ENCODE measurements around the gene REG3G. TPM values are rescaled to one million over a fixed set of nuclear protein-coding genes. Genes with fewer than 3 reads are reported as not detected.

The REG3G gene
- total and polyA plus RNA-seq, 2 of the 13 experiments (the other 11 are each of a cell fraction or from before 2014, with no cell fraction given): not detected

- ATAC-seq: no peak
- no peak overlapping the region for H2AFZ ChIP-seq (ENCODE audit: low read length)
- 6% methylated on average over 4 of the region's 4 CpGs for WGBS (ENCODE audit: low lambda C conversion rate)
- no TSS peak for BruUV-seq (replicated peaks)
- H4K20me1 ChIP-seq (ENCODE audit: insufficient read depth, low read length): no peaks in the 10 kb centered on the region; the same call in 1 of the 2 replicates
- TF ChIP-seq HINFP (CRISPR knock-in tag; IDR thresholded peaks at IDR 0.05; ENCODE audit: low read depth) (no peak), ZNF34 (CRISPR knock-in tag; IDR thresholded peaks at IDR 0.05; ENCODE audit: borderline replicate concordance) (no peak), ZNF276 (CRISPR knock-in tag; IDR thresholded peaks at IDR 0.05; ENCODE audit: low read depth) (no peak), DZIP1 (CRISPR knock-in tag; IDR thresholded peaks at IDR 0.05) (no peak), RFXAP (CRISPR knock-in tag; IDR thresholded peaks at IDR 0.05; ENCODE audit: borderline replicate concordance) (no peak), PHF21A (CRISPR knock-in tag; IDR thresholded peaks at IDR 0.05) (no peak)
- in situ Hi-C loops (cut with HindIII; ENCODE audit: extremely low pct_ligation_motif_present, low pct_unique_long_range_greater_than_20kb) (loop anchor here (5.0 to 25.0 kb wide), 2 partner anchors 305 to 615 kb away; no protein-coding TSS in a partner anchor), intact Hi-C loops (cut with micrococcal nuclease; ENCODE audit: unreplicated experiment) (no loop called here)
- CTCF ChIA-PET (ENCODE audit: low intra/inter-chr PET ratio, low total read pairs): interaction anchor here (3.1 kb wide), 1 partner anchor 305 kb away, joined by 40 read pairs; no protein-coding TSS in a partner anchor
- H3K4me1 ChIP-seq (ENCODE audit: insufficient read depth, low read length): no peaks in the 10 kb centered on the region
- no peaks in the 10 kb centered on the region for H3K9me3 ChIP-seq (ENCODE audit: low read length)
- H3K4me3 ChIP-seq (replicated peaks in 1 of 3; ENCODE audit: insufficient read depth in 1 of 3, low read depth in 2 of 3, low read length in 3 of 3): no peak overlapping the region
- H3K4me2 ChIP-seq (ENCODE audit: low read depth, low read length): no peak overlapping the region
- H3K27ac ChIP-seq (ENCODE audit: extremely low read length, insufficient read depth, low read length): no peak overlapping the region
- FAIRE-seq: no peak
- DNase-seq (ENCODE audit: low spot score): no peak
- H3K36me3 ChIP-seq (replicated peaks in 1 of 2; ENCODE audit: control insufficient read depth in 1 of 2, insufficient read depth in 2 of 2, low read length in 2 of 2): no peaks in the 10 kb centered on the region
- H3K9ac ChIP-seq (ENCODE audit: insufficient read depth, low read depth, low read length): no peak overlapping the region
- no peaks in the 10 kb centered on the region for H3K79me2 ChIP-seq (ENCODE audit: insufficient read depth, low read length)
- H3K27me3 ChIP-seq (ENCODE audit: control insufficient read depth in 1 of 2, insufficient read depth in 2 of 2, low read length in 2 of 2): no peaks in the 10 kb centered on the region
- POLR2A ChIA-PET: no interaction called here
Observed at GRCh38 chr2:78977661-78978145, 47.8 kb upstream of the REG3G start.

All from HepG2 (cell line).